ENCODE results near the gene PROM2.

Gene PROM2

GRCh38 chr2:95332036-95332435 lies 57.8 kb downstream of the PROM2 start:
- Histone ChIP-seq H3K27me3 (no peaks in the 10 kb centered on the region), H3K36me3 (no peaks in the 10 kb centered on the region), H3K4me1 (ENCODE audit: control insufficient read depth in 1 of 2, insufficient read depth in 1 of 2, low read depth in 1 of 2, low read length in 1 of 2) (no peaks in the 10 kb centered on the region), H3K4me3 (ENCODE audit: low read depth in 1 of 2, low read length in 1 of 2) (no peak overlapping the region), H3K9me3 (no peaks in the 10 kb centered on the region), H3K27ac (no peak overlapping the region)
- TF ChIP-seq, protein P1, sequence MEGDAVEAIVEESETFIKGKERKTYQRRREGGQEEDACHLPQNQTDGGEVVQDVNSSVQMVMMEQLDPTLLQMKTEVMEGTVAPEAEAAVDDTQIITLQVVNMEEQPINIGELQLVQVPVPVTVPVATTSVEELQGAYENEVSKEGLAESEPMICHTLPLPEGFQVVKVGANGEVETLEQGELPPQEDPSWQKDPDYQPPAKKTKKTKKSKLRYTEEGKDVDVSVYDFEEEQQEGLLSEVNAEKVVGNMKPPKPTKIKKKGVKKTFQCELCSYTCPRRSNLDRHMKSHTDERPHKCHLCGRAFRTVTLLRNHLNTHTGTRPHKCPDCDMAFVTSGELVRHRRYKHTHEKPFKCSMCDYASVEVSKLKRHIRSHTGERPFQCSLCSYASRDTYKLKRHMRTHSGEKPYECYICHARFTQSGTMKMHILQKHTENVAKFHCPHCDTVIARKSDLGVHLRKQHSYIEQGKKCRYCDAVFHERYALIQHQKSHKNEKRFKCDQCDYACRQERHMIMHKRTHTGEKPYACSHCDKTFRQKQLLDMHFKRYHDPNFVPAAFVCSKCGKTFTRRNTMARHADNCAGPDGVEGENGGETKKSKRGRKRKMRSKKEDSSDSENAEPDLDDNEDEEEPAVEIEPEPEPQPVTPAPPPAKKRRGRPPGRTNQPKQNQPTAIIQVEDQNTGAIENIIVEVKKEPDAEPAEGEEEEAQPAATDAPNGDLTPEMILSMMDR (IDR thresholded peaks at IDR 0.05), result no peak

DNA sequence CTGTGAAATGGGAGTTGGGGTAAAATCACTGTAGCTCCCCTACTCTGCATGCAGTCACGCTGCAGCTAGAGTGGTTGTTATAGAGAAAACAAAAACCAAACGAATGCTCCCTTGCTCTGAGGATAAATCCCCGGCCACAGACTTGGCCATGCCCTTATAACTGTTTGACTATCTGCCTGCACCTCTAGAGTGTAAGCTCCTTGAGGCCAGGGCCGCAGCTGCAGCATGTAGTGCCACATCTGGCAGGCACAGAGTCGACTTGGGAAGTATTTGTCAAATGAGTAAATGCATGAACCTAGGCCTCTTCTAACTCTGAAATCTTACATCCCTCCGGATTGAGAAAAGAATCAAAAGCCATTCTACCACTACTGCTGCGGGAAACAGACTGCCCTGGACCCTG lies 58.8 kb downstream of the PROM2 start:
- TF ChIP-seq, protein P1 (IDR thresholded peaks at IDR 0.05), result no peak
- no peaks in the 10 kb centered on the region for H3K27me3 ChIP-seq

GRCh38 chr2:95333888-95334338 lies 59.7 kb downstream of the PROM2 start:
- no peak overlapping the region for H3K27ac ChIP-seq

More for the DNA sequence above, 58.8 kb downstream of the PROM2 start:
- Histone ChIP-seq H3K9me3 (no peaks in the 10 kb centered on the region), H3K27ac (no peak overlapping the region), H3K4me1 (ENCODE audit: control insufficient read depth in 1 of 2, insufficient read depth in 1 of 2, low read depth in 1 of 2, low read length in 1 of 2) (no peaks in the 10 kb centered on the region), H3K4me3 (ENCODE audit: low read depth in 1 of 2, low read length in 1 of 2) (no peak overlapping the region), H3K36me3 (no peaks in the 10 kb centered on the region)

GRCh38 chr2:95334916-95335641 lies 60.8 kb downstream of the PROM2 start:
- no peaks in the 10 kb centered on the region for H3K27me3 ChIP-seq
- H3K36me3 ChIP-seq, result no peaks in the 10 kb centered on the region
- H3K27ac ChIP-seq, result no peak overlapping the region
- H3K4me3 ChIP-seq (ENCODE audit: low read depth in 1 of 2, low read length in 1 of 2), result no peak overlapping the region
- no peaks in the 10 kb centered on the region for H3K4me1 ChIP-seq (ENCODE audit: control insufficient read depth in 1 of 2, insufficient read depth in 1 of 2, low read depth in 1 of 2, low read length in 1 of 2)
- no peaks in the 10 kb centered on the region for H3K9me3 ChIP-seq
- TF ChIP-seq, protein P1 (IDR thresholded peaks at IDR 0.05), result no peak

More at GRCh38 chr2:95333888-95334338, 59.7 kb downstream of the PROM2 start:
- TF ChIP-seq, protein P1 (IDR thresholded peaks at IDR 0.05), result no peak
- Histone ChIP-seq H3K4me1 (ENCODE audit: control insufficient read depth in 1 of 2, insufficient read depth in 1 of 2, low read depth in 1 of 2, low read length in 1 of 2) (no peaks in the 10 kb centered on the region), H3K36me3 (no peaks in the 10 kb centered on the region), H3K27me3 (no peaks in the 10 kb centered on the region), H3K9me3 (no peaks in the 10 kb centered on the region), H3K4me3 (ENCODE audit: low read depth in 1 of 2, low read length in 1 of 2) (no peak overlapping the region)

DNA sequence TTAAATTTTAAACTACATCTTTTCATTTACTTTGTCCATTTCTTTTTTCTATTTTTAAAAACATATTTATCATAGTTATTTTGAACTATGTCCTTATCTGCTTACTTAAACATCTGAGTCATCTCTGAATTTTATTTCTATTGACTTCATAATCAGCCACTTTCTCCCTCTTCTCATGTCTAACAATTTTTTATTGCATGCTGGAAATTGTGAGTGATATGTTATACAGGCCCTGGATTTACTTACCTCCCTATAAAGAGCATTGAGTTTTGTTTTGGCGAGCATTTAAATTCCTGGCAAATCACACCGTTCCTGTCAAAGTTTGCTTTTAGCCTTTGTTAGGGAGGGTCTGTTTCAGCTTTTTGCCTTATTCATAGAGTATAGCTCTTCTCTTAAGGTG lies 62.2 kb downstream of the PROM2 start:
- Histone ChIP-seq H3K27ac (no peak overlapping the region), H3K4me1 (ENCODE audit: control insufficient read depth in 1 of 2, insufficient read depth in 1 of 2, low read depth in 1 of 2, low read length in 1 of 2) (no peaks in the 10 kb centered on the region), H3K4me3 (ENCODE audit: low read depth in 1 of 2, low read length in 1 of 2) (no peak overlapping the region), H3K27me3 (peaks cover 9% of the 10 kb centered on the region), H3K36me3 (no peaks in the 10 kb centered on the region), H3K9me3 (no peaks in the 10 kb centered on the region)
- TF ChIP-seq, protein P1 (IDR thresholded peaks at IDR 0.05), result no peak
